Endodermal cell (in vitro differentiated cells): ENCODE measurements around the gene FXYD3. TPM values are rescaled to one million over a fixed set of nuclear protein-coding genes. Genes with fewer than 3 reads are reported as not detected.

Source experiments
- DNase-seq: peaks from one replicate; pipeline ENCODE4 v3.0.0-alpha.2; 2017
- H3K27ac ChIP-seq: 2 replicates; pipeline ENCODE4 v1.5.1; 2013; ENCODE audit warnings: mild to moderate bottlenecking, low read depth, low read length, moderate library complexity
- H3K27me3 ChIP-seq: 2 replicates; pipeline ENCODE4 v1.6.1; 2013; ENCODE audit warnings: mild to moderate bottlenecking, low read length, moderate library complexity; ENCODE audit not compliant: insufficient read depth, control insufficient read depth, poor library complexity, severe bottlenecking
- H3K36me3 ChIP-seq: 2 replicates; pipeline ENCODE4 v1.7.0; 2013; ENCODE audit warnings: mild to moderate bottlenecking, low read length, moderate library complexity; ENCODE audit not compliant: control insufficient read depth, insufficient read depth
- H3K4me1 ChIP-seq: one replicate; pipeline ENCODE4 v1.7.0; 2013; ENCODE audit warnings: low read length; ENCODE audit not compliant: control insufficient read depth, insufficient read depth
- H3K4me3 ChIP-seq: 2 replicates; pipeline ENCODE4 v1.5.1; 2013; ENCODE audit warnings: mild to moderate bottlenecking, low read length, moderate library complexity
- H3K9ac ChIP-seq: 2 replicates; pipeline ENCODE4 v1.6.1; 2013; ENCODE audit warnings: mild to moderate bottlenecking, low read length, moderate library complexity; ENCODE audit not compliant: poor library complexity, severe bottlenecking; ENCODE audit errors: extremely low read depth
- H3K9me3 ChIP-seq: 2 replicates; pipeline ENCODE4 v1.6.1; 2013; ENCODE audit warnings: mild to moderate bottlenecking, low read length, moderate library complexity; ENCODE audit not compliant: control insufficient read depth
- H3K27ac Mint-ChIP-seq: 2 replicates; pipeline ENCODE4 v1.8.0; 2020; ENCODE audit warnings: mixed read lengths
- H3K27me3 Mint-ChIP-seq: 2 replicates; pipeline ENCODE4 v1.8.0; 2021; ENCODE audit warnings: mild to moderate bottlenecking, mixed read lengths; ENCODE audit not compliant: insufficient read depth
- H3K36me3 Mint-ChIP-seq: 2 replicates; pipeline ENCODE4 v1.8.0; 2020; ENCODE audit warnings: low read depth, mixed read lengths
- H3K4me1 Mint-ChIP-seq: 2 replicates; pipeline ENCODE4 v1.8.0; 2020; ENCODE audit warnings: mixed read lengths
- H3K4me3 Mint-ChIP-seq: 2 replicates; pipeline ENCODE4 v1.8.0; 2020; ENCODE audit warnings: mild to moderate bottlenecking, moderate library complexity, mixed read lengths
- H3K9me3 Mint-ChIP-seq: 2 replicates; pipeline ENCODE4 v1.8.0; 2020; ENCODE audit warnings: mild to moderate bottlenecking, mixed read lengths
- WGBS, 2 experiments: methylation state at CpG; one replicate each; pipeline versions ENCODE4 v1.1.5 to v1.1.7; 2013; ENCODE audit warnings: missing lambda C conversion rate in 2 of 2, mixed read lengths in 1 of 2; ENCODE audit not compliant: insufficient coverage in 1 of 2, insufficient read length in 1 of 2; 5-methylcytosine and 5-hydroxymethylcytosine counted together
- total RNA-seq, 2 donors: library from RNA; stranded (reverse); fragmentation: NEBNext Ultra II Directional in 1 of 2; extraction: Animal tissue kit (Norgen Biotek cat#: 25700) in 1 of 2; gene quantifications; 2 replicates in 1 of 2; 3 replicates in 1 of 2; pipeline ENCODE4 v1.2.1, GENCODE V29; 2021
- TF ChIP-seq, protein P1 (sequence below): fragments of 200-600 bp; sonication (generic); conservative IDR thresholded peaks from 2 replicates; pipeline ENCODE4 v1.5.0; 2021; ENCODE audit warnings: antibody characterized with exemption, mild to moderate bottlenecking

The FXYD3 gene
- total RNA-seq, 2 donors from 2014 or later, result not detected

DNA sequence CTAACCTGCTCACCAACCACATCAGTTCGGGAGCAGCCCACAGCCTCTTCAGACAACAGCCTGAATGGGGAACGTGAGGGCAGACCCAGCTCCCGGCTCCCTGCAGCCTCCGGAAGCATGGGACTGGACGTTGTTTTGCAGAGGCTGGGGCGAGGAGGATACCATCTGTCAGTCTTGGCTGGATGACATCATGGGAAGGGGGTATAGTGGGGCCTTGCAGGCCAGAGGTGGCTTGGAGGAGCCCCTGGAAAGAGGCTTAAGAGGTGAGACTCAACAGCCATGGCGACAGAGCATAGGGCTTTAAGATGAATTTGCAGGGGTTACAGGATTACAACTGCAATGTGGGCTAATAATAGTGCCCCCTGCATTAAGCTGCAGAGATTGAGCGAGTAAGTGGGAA lies 1.5 kb downstream of the FXYD3 start:
- Mint-ChIP-seq H3K27me3 (peaks cover 9% of the 10 kb centered on the region), H3K36me3 (no peaks in the 10 kb centered on the region), H3K9me3 (no peaks in the 10 kb centered on the region), H3K27ac (no peak overlapping the region), H3K4me1 (peaks cover 5% of the 10 kb centered on the region), H3K4me3 (no peak overlapping the region)
- no peak overlapping the region for H3K27ac ChIP-seq
- H3K4me1 ChIP-seq, result no peaks in the 10 kb centered on the region
- no peak for DNase-seq
- 75 to 89% methylated on average over 5 to 8 of the region's 8 CpGs for WGBS, 2 experiments
- H3K36me3 ChIP-seq, result no peaks in the 10 kb centered on the region
- H3K9ac ChIP-seq, result no peak overlapping the region
- H3K4me3 ChIP-seq, result no peak overlapping the region
- H3K27me3 ChIP-seq, result no peaks in the 10 kb centered on the region
- TF ChIP-seq, protein P1, sequence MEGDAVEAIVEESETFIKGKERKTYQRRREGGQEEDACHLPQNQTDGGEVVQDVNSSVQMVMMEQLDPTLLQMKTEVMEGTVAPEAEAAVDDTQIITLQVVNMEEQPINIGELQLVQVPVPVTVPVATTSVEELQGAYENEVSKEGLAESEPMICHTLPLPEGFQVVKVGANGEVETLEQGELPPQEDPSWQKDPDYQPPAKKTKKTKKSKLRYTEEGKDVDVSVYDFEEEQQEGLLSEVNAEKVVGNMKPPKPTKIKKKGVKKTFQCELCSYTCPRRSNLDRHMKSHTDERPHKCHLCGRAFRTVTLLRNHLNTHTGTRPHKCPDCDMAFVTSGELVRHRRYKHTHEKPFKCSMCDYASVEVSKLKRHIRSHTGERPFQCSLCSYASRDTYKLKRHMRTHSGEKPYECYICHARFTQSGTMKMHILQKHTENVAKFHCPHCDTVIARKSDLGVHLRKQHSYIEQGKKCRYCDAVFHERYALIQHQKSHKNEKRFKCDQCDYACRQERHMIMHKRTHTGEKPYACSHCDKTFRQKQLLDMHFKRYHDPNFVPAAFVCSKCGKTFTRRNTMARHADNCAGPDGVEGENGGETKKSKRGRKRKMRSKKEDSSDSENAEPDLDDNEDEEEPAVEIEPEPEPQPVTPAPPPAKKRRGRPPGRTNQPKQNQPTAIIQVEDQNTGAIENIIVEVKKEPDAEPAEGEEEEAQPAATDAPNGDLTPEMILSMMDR, result no peak
- H3K9me3 ChIP-seq, result no peaks in the 10 kb centered on the region

DNA sequence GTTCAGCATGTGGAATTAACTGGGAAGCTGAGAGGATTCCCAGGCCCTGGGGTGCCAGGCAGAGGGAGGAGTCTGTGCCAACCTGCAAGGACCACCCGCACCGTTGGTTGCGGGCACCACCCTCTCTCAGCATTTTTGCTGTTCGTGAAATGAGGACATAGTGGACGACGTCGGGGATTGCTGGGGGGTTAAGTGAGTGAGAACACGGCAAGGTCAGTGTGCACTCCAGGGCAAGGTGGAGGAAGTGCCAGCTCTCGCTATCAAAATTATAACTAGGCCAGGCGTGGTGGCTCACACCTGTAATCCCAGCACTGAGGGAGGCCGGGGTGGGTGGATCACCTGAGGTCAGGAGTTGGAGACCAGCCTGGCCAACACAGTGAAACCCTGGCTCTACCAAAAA lies 2.2 kb downstream of the FXYD3 start:
- no peaks in the 10 kb centered on the region for H3K9me3 ChIP-seq
- DNase-seq, result no peak
- Mint-ChIP-seq H3K4me3 (no peak overlapping the region), H3K27me3 (peaks cover 9% of the 10 kb centered on the region), H3K36me3 (no peaks in the 10 kb centered on the region), H3K9me3 (no peaks in the 10 kb centered on the region), H3K27ac (no peak overlapping the region), H3K4me1 (peaks cover 5% of the 10 kb centered on the region)
- 84 to 85% methylated on average over 8 to 11 of the region's 11 CpGs for WGBS, 2 experiments
- no peaks in the 10 kb centered on the region for H3K27me3 ChIP-seq
- TF ChIP-seq, protein P1, result no peak
- H3K4me1 ChIP-seq, result no peaks in the 10 kb centered on the region
- no peak overlapping the region for H3K9ac ChIP-seq
- H3K36me3 ChIP-seq, result no peaks in the 10 kb centered on the region
- H3K27ac ChIP-seq, result no peak overlapping the region
- H3K4me3 ChIP-seq, result no peak overlapping the region

DNA sequence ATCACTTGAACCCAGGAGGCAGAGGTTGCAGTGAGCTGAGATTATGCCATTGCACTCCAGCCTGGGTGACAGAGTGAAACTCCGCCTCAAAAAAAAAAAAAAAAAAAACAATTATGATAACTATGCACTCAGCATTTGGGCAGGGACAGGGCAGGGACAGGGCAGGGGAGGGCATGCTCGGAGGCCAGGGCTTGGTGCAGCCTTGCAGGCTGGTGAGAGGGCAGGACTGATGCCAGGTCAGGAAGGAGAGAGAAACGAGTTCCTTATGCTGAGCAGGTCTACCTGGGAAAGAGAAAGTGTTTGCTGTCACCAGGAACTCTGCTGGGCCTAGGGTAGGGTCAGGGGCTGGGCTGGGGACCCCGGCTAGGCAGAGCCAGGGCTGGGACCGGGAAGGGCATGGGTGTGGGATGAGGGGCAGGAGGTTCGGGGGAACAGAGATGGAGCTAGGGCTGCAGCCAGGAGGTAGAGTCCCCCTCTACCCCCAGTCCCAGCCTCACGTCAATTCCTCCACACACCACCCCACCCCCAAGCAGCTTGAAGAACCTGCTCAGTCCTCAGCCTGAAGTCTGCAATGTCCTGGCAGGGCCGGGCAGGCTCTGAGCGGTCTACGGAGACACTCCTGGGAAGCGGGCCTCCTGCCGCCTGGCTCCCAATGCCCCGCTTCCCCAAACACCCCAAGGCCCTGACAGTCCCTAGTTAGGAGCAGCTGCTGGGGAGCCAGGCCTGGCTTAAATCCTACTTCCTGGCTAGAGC lies 2.8 kb downstream of the FXYD3 start:
- no peak overlapping the region for H3K27ac Mint-ChIP-seq
- TF ChIP-seq, protein P1, result no peak
- Histone ChIP-seq H3K36me3 (no peaks in the 10 kb centered on the region), H3K9me3 (no peaks in the 10 kb centered on the region), H3K9ac (no peak overlapping the region), H3K4me1 (no peaks in the 10 kb centered on the region), H3K4me3 (no peak overlapping the region), H3K27ac (no peak overlapping the region), H3K27me3 (no peaks in the 10 kb centered on the region)
- no peak for DNase-seq
- H3K27me3 Mint-ChIP-seq, result peaks cover 9% of the 10 kb centered on the region
- 77 to 89% methylated on average over 5 to 11 of the region's 13 CpGs for WGBS, 2 experiments
- no peaks in the 10 kb centered on the region for H3K9me3 Mint-ChIP-seq
- peaks cover 5% of the 10 kb centered on the region for H3K4me1 Mint-ChIP-seq
- H3K4me3 Mint-ChIP-seq, result no peak overlapping the region
- no peaks in the 10 kb centered on the region for H3K36me3 Mint-ChIP-seq
